HepG2 (cell line): ENCODE data around the gene KRTAP5-4. TPM values are rescaled to one million over a fixed set of nuclear protein-coding genes. Genes with fewer than 3 reads are reported as not detected.

Source experiments
- ATAC-seq: fragments of 200-7000 bp; cut with Tn5 transposase; 3 replicates; pipeline ENCODE4 v1.9.1; 2020; ENCODE audit warnings: mild to moderate bottlenecking, moderate library complexity
- BruUV-seq: library from RNA; stranded (reverse); fragments of 400-500 nt; replicated peaks from 2 replicates; lab custom pipeline; 2021; lab: Mats Ljungman, UMichigan
- CTCF ChIA-PET: fragments of 300-600 bp; formaldehyde crosslinking; extraction: SDS; loops from one replicate; lab custom pipeline; 2021; ENCODE audit warnings: low total read pairs, inconsistent platforms, low intra/inter-chr PET ratio; lab: Yijun Ruan, JAX
- POLR2A ChIA-PET: fragments of 350-600 bp; sonication (Branson Sonifier 250); formaldehyde crosslinking; loops from one replicate; lab custom pipeline; 2020; ENCODE audit warnings: antibody characterized with exemption, inconsistent platforms; lab: Yijun Ruan, JAX
- DNase-seq: peaks from one replicate; pipeline ENCODE4 v3.0.0-alpha.2; 2015; ENCODE audit warnings: low spot score
- FAIRE-seq: peaks from 3 replicates; lab custom pipeline; 2011; peaks lifted over from hg19 to GRCh38; lab: Jason Lieb, UNC
- H2AFZ ChIP-seq: one replicate; pipeline ENCODE4 v1.6.1; 2011; ENCODE audit warnings: low read length, inconsistent platforms
- H3K27ac ChIP-seq: fragments of 300-600 bp; 3 replicates; pipeline ENCODE4 v1.8.0; 2011; ENCODE audit warnings: mixed run types, mild to moderate bottlenecking, mixed read lengths, low read length, inconsistent platforms; ENCODE audit not compliant: insufficient read depth; ENCODE audit errors: extremely low read length
- H3K27me3 ChIP-seq, 2 experiments: fragments of 200-600 bp in 1 of 2; 2 replicates in 1 of 2; 3 replicates in 1 of 2; pipeline versions ENCODE4 v1.6.0 to v1.8.0; 2011; ENCODE audit warnings: low read length in 2 of 2, mild to moderate bottlenecking in 2 of 2, moderate library complexity in 2 of 2, inconsistent platforms in 1 of 2; ENCODE audit not compliant: insufficient read depth in 2 of 2, control insufficient read depth in 1 of 2
- H3K36me3 ChIP-seq, 2 experiments: fragments of 200-600 bp in 1 of 2; replicated peaks in 1 of 2; 2 replicates in 1 of 2; 3 replicates in 1 of 2; pipeline versions ENCODE4 v1.5.1 to v1.8.0; 2011; ENCODE audit warnings: low read length in 2 of 2, inconsistent platforms in 1 of 2; ENCODE audit not compliant: insufficient read depth in 2 of 2, control insufficient read depth in 1 of 2
- H3K4me1 ChIP-seq: 2 replicates; pipeline ENCODE4 v1.5.1; 2012; ENCODE audit warnings: low read length, inconsistent platforms; ENCODE audit not compliant: insufficient read depth
- H3K4me2 ChIP-seq: 2 replicates; pipeline ENCODE4 v1.6.0; 2011; ENCODE audit warnings: low read depth, low read length, inconsistent platforms
- H3K4me3 ChIP-seq, 3 experiments: fragments of 200-600 bp in 1 of 3; sonication (generic), shearing (Covaris generic) in 1 of 3; replicated peaks in 1 of 3; 2 replicates each; pipeline ENCODE4 v1.5.1; 2011 to 2016; ENCODE audit warnings: low read length in 3 of 3, inconsistent platforms in 2 of 3, low read depth in 2 of 3, mild to moderate bottlenecking in 2 of 3, control low read depth in 1 of 3, mixed read lengths in 1 of 3; ENCODE audit not compliant: insufficient read depth in 1 of 3
- H3K79me2 ChIP-seq: one replicate; pipeline ENCODE4 v1.6.1; 2011; ENCODE audit warnings: low read length, inconsistent platforms; ENCODE audit not compliant: insufficient read depth
- H3K9ac ChIP-seq: 2 replicates; pipeline ENCODE4 v1.6.0; 2011; ENCODE audit warnings: mild to moderate bottlenecking, low read depth, low read length, inconsistent platforms; ENCODE audit not compliant: insufficient read depth
- H3K9me3 ChIP-seq: 2 replicates; pipeline ENCODE4 v1.5.1; 2012; ENCODE audit warnings: mild to moderate bottlenecking, low read length
- H4K20me1 ChIP-seq: 2 replicates; pipeline ENCODE4 v1.6.0; 2011; ENCODE audit warnings: inconsistent platforms, mild to moderate bottlenecking, low read length, moderate library complexity; ENCODE audit not compliant: insufficient read depth
- CERS6 ChIP-seq: sonication (generic); formaldehyde crosslinking; IDR thresholded peaks from 2 replicates; pipeline ENCODE4 v1.5.0; 2020; ENCODE audit warnings: missing genetic modification reagents
- CREBL2 ChIP-seq: sonication (generic); formaldehyde crosslinking; IDR thresholded peaks from 2 replicates; pipeline ENCODE4 v1.8.1; 2023; ENCODE audit warnings: missing genetic modification reagents, mild to moderate bottlenecking, borderline replicate concordance
- CTCF ChIP-seq: sonication (generic); formaldehyde crosslinking; IDR thresholded peaks from 2 replicates; pipeline ENCODE4 v1.5.0; 2020; ENCODE audit warnings: mild to moderate bottlenecking, missing genetic modification reagents, moderate library complexity
- IRX3 ChIP-seq: sonication (generic); formaldehyde crosslinking; IDR thresholded peaks from 2 replicates; pipeline ENCODE4 v1.8.1; 2023; ENCODE audit warnings: mild to moderate bottlenecking, low read depth, missing genetic modification reagents, borderline replicate concordance
- KDM6A ChIP-seq: IDR thresholded peaks from 2 replicates; pipeline ENCODE4 v1.6.1; 2016; ENCODE audit warnings: low read depth
- RCOR2 ChIP-seq: IDR thresholded peaks from 2 replicates; pipeline ENCODE4 v1.6.1; 2016; ENCODE audit warnings: missing biosample characterization, missing genetic modification reagents
- REXO4 ChIP-seq: sonication (generic); formaldehyde crosslinking; IDR thresholded peaks from 2 replicates; pipeline ENCODE4 v1.8.0; 2022; ENCODE audit warnings: missing genetic modification reagents, mild to moderate bottlenecking, borderline replicate concordance
- TAF15 ChIP-seq: fragments of 200-400 bp; formaldehyde crosslinking; IDR thresholded peaks from one replicate; pipeline ENCODE4 v1.6.1; 2018; ENCODE audit warnings: mild to moderate bottlenecking, low read depth, low read length; ENCODE audit not compliant: poor library complexity, severe bottlenecking
- TARDBP ChIP-seq: sonication (generic); formaldehyde crosslinking; IDR thresholded peaks from 2 replicates; pipeline ENCODE4 v1.8.0; 2022; ENCODE audit warnings: mild to moderate bottlenecking, missing genetic modification reagents
- TEAD3 ChIP-seq: optimal IDR thresholded peaks from 2 replicates; pipeline ENCODE3; 2016; ENCODE audit warnings: borderline replicate concordance
- TEF ChIP-seq: sonication (generic); formaldehyde crosslinking; IDR thresholded peaks from 2 replicates; pipeline ENCODE4 v1.5.0; 2020; ENCODE audit warnings: missing genetic modification reagents
- ZFP36 ChIP-seq: fragments of 150-350 bp; IDR thresholded peaks from 2 replicates; pipeline ENCODE4 v1.6.1; 2018; ENCODE audit warnings: borderline replicate concordance, low read length, low read depth; ENCODE audit not compliant: partially characterized antibody
- ZFP36L1 ChIP-seq: sonication (generic); formaldehyde crosslinking; IDR thresholded peaks from 2 replicates; pipeline ENCODE4 v1.8.0; 2022; ENCODE audit warnings: mild to moderate bottlenecking, missing genetic modification reagents, moderate library complexity
- ZMYM4 ChIP-seq: sonication (generic); formaldehyde crosslinking; IDR thresholded peaks from 2 replicates; pipeline ENCODE4 v1.8.1; 2023; ENCODE audit warnings: mild to moderate bottlenecking, missing genetic modification reagents
- ZNF234 ChIP-seq: sonication (generic); formaldehyde crosslinking; conservative IDR thresholded peaks from 2 replicates; pipeline ENCODE4 v1.5.1; 2020; ENCODE audit warnings: mild to moderate bottlenecking, missing genetic modification reagents
- ZNF335 ChIP-seq: sonication (generic); formaldehyde crosslinking; IDR thresholded peaks from 2 replicates; pipeline ENCODE4 v1.4.0; 2020; ENCODE audit warnings: missing genetic modification reagents
- ZNF362 ChIP-seq: sonication (generic); formaldehyde crosslinking; IDR thresholded peaks from 2 replicates; pipeline ENCODE4 v1.4.0; 2020; ENCODE audit warnings: missing genetic modification reagents, mild to moderate bottlenecking, borderline replicate concordance
- ZNF501 ChIP-seq: sonication (generic); formaldehyde crosslinking; IDR thresholded peaks from 2 replicates; pipeline ENCODE4 v1.5.1; 2020; ENCODE audit warnings: mild to moderate bottlenecking, moderate library complexity, missing genetic modification reagents
- ZNF572 ChIP-seq: sonication (generic); formaldehyde crosslinking; IDR thresholded peaks from 2 replicates; pipeline ENCODE4 v1.5.1; 2020; ENCODE audit warnings: mild to moderate bottlenecking, missing genetic modification reagents
- WGBS: methylation state at CpG from one replicate; pipeline ENCODE4 v1.1.6; 2017; ENCODE audit warnings: low lambda C conversion rate; 5-methylcytosine and 5-hydroxymethylcytosine counted together
- in situ Hi-C: cut with HindIII; loops from 2 replicates; pipeline ENCODE4 v1.10.0; 2017; ENCODE audit warnings: low pct_unique_long_range_greater_than_20kb; ENCODE audit not compliant: extremely low pct_ligation_motif_present
- intact Hi-C: fragments of 100-400 bp; cut with micrococcal nuclease; formaldehyde crosslinking; loops from one replicate; pipeline ENCODE4 v1.10.0; 2022; ENCODE audit not compliant: unreplicated experiment
- polyA plus RNA-seq, 8 experiments: library from polyadenylated mRNA; depleted of rRNA in 3 of 8; stranded (reverse) in 7 of 8; unstranded in 1 of 8; fragments of >200 nt; fragmentation: Illumina TruSeq in 4 of 8; extraction: Trizol in 4 of 8; gene quantifications; 2 replicates each; pipeline versions ENCODE4 v1.2.1 to v1.2.3, GENCODE V29; 2011 to 2016; ENCODE audit warnings: low read depth in 4 of 8, missing spikeins in 1 of 8, mixed read lengths in 1 of 8; ENCODE audit not compliant: insufficient read depth in 1 of 8
- total RNA-seq, 5 experiments: library from RNA; depleted of rRNA; stranded (reverse); fragments of >200 nt; fragmentation: Illumina TruSeq; extraction: Trizol; gene quantifications; 2 replicates each; pipeline ENCODE4 v1.2.3, GENCODE V29; 2016; ENCODE audit warnings: low read depth in 1 of 5

The KRTAP5-4 gene
- total and polyA plus RNA-seq, 2 of the 13 experiments (the other 11 are each of a cell fraction or from before 2014, with no cell fraction given), result not detected

- 36% methylated on average over 10 of the region's 10 CpGs for WGBS
- Histone ChIP-seq H2AFZ (no peak overlapping the region), H3K4me1 (no peaks in the 10 kb centered on the region), H3K36me3 (no peaks in the 10 kb centered on the region), H3K27me3 (peaks cover 2 to 29% of the 10 kb centered on the region in 2 experiments; a peak in 4 of 5 replicates), H3K9ac (no peak overlapping the region), H3K79me2 (no peaks in the 10 kb centered on the region), H3K4me3 (no peak overlapping the region), H3K27ac (no peak overlapping the region), H3K4me2 (no peak overlapping the region), H3K9me3 (no peaks in the 10 kb centered on the region), H4K20me1 (no peaks in the 10 kb centered on the region)
- intact Hi-C loops, result no loop called here
- ChIA-PET CTCF (no interaction called here), POLR2A (no interaction called here)
- FAIRE-seq (no peak), ATAC-seq (no peak), DNase-seq (no peak)
- BruUV-seq, result no TSS peak
- TF ChIP-seq ZNF234 (no peak), TEF (CRISPR knock-in tag) (no peak), RCOR2 (no peak), ZNF335 (CRISPR knock-in tag) (no peak), CREBL2 (CRISPR knock-in tag) (no peak), ZNF501 (no peak), TARDBP (CRISPR knock-in tag) (no peak), ZNF362 (CRISPR knock-in tag) (no peak), TAF15 (no peak), ZNF572 (CRISPR knock-in tag) (no peak), CERS6 (CRISPR knock-in tag) (no peak), REXO4 (CRISPR knock-in tag) (no peak), ZFP36 (no peak), ZFP36L1 (CRISPR knock-in tag) (no peak), TEAD3 (CRISPR knock-in tag) (no peak), IRX3 (CRISPR knock-in tag) (no peak), KDM6A (CRISPR knock-in tag) (no peak), ZMYM4 (no peak), CTCF (CRISPR knock-in tag) (no peak)
- in situ Hi-C loops, result no loop called here
These were observed 3.7 kb downstream of the KRTAP5-4 start for GRCh38 chr11:1618231-1618630.
